ENCODE measurements around the gene POM121. TPM values are rescaled to one million over a fixed set of nuclear protein-coding genes. Genes with fewer than 3 reads are reported as not detected.
"Not testable (repeated sequence)": the region's sequence is repeated elsewhere in the genome, so short reads cannot be mapped to it uniquely, and the experiment has no call there.

POM121 gene
- polyA plus RNA-seq, 3 donors, result 3.4 to 18.8 (median 5.1) TPM

DNA sequence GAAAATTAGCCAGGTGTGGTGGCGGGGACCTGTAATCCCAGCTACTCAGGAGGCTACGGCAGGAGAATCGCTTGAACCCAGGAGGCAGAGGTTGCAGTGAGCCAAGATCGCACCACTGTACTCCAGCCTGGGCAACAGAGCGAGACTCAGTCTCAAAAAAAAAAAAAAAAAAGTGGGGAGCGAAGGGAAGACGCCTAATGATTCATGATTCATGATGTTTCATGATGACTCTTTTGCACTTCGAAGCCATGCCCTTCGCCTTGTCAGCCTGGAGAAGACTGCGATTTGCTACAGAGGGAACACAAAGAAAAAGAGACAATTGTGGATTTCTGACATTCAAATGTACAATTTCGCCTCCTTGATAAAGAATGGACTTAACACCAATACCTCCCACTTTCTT, 57.2 kb downstream of the POM121 start:
- H3K36me3 ChIP-seq (replicated peaks in 1 of 2; ENCODE audit: control insufficient read depth in 1 of 2, insufficient read depth in 2 of 2, low read length in 2 of 2); H3K27ac ChIP-seq (ENCODE audit: low read depth in 1 of 2, low read length in 2 of 2); H3K4me2 ChIP-seq (replicated peaks; ENCODE audit: extremely low read depth, low read length, poor library complexity, severe bottlenecking); H3K36me3 Mint-ChIP-seq; H3K27ac Mint-ChIP-seq; DNase-seq; H3K4me3 ChIP-seq (replicated peaks in 1 of 3; ENCODE audit: low read depth in 2 of 3, low read length in 3 of 3); H4K20me1 ChIP-seq (ENCODE audit: insufficient read depth, low read length); H3K9me3 ChIP-seq (replicated peaks in 1 of 2; ENCODE audit: control insufficient read depth in 1 of 2, insufficient read depth in 1 of 2, low read length in 2 of 2); H3K27me3 ChIP-seq (ENCODE audit: control insufficient read depth in 2 of 2, insufficient read depth in 2 of 2, low read length in 2 of 2); H3K79me2 ChIP-seq (ENCODE audit: insufficient read depth, low read length); H3K4me1 ChIP-seq (ENCODE audit: control insufficient read depth in 1 of 2, insufficient read depth in 2 of 2, low read length in 2 of 2); H3K4me3 Mint-ChIP-seq; H3K9ac ChIP-seq (ENCODE audit: insufficient read depth, low read length, poor library complexity, severe bottlenecking); intact Hi-C loops (cut with micrococcal nuclease); H2AFZ ChIP-seq (ENCODE audit: insufficient read depth, low read depth, low read length, poor library complexity, severe bottlenecking); H3K4me1 Mint-ChIP-seq; H3K27me3 Mint-ChIP-seq (ENCODE audit: low read depth in 3 of 3); H3K9me3 Mint-ChIP-seq: not testable (repeated sequence)
- WGBS (ENCODE audit: insufficient coverage), result no CpG with 5 or more reads among the region's 11 CpGs

DNA sequence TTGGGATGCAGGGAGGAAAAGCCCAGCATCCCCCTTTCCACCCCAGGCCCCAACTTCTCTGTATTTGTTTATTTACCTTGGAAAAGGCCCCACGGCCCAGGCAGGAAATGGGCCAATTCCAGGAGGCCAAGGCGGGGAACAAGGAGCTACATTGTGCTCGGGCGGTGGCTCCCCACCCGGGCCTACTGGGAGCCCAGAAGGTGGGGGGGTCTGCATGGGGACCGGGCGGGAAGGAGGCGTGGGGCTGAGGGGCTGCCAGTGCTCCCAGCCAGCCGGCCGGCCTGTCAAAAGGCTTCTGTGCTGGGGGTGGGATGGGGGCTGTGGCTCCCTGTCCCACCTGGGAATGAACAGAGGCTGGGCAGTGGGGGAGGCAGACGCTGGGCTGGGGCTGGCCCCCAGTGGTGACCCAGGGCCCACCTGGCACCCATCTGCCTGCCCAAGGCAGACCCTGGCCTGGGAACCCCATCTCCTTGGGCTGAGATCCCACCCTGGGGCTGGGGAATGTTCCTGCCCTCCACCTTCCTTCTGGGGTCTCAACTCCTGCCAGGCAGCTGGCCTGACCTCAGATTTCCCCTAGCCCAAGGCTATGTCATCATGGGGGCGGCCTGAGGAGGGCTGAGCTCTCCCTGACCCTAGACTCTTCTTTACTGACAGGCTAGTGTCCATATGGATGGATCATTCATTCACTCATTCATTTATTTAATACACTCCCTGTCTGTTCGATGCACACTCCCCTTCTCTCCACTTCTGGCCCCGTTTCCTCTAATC, 65.4 kb downstream of the POM121 start:
- H3K4me1 ChIP-seq (ENCODE audit: control insufficient read depth in 1 of 2, insufficient read depth in 2 of 2, low read length in 2 of 2); H3K9me3 Mint-ChIP-seq; intact Hi-C loops (cut with micrococcal nuclease); H3K27me3 ChIP-seq (ENCODE audit: control insufficient read depth in 2 of 2, insufficient read depth in 2 of 2, low read length in 2 of 2); H3K4me2 ChIP-seq (replicated peaks; ENCODE audit: extremely low read depth, low read length, poor library complexity, severe bottlenecking); H3K4me3 ChIP-seq (replicated peaks in 1 of 3; ENCODE audit: low read depth in 2 of 3, low read length in 3 of 3); H3K9ac ChIP-seq (ENCODE audit: insufficient read depth, low read length, poor library complexity, severe bottlenecking); H4K20me1 ChIP-seq (ENCODE audit: insufficient read depth, low read length); H3K36me3 Mint-ChIP-seq; DNase-seq; H2AFZ ChIP-seq (ENCODE audit: insufficient read depth, low read depth, low read length, poor library complexity, severe bottlenecking); H3K4me1 Mint-ChIP-seq; H3K27ac Mint-ChIP-seq; H3K9me3 ChIP-seq (replicated peaks in 1 of 2; ENCODE audit: control insufficient read depth in 1 of 2, insufficient read depth in 1 of 2, low read length in 2 of 2); H3K36me3 ChIP-seq (replicated peaks in 1 of 2; ENCODE audit: control insufficient read depth in 1 of 2, insufficient read depth in 2 of 2, low read length in 2 of 2); H3K27me3 Mint-ChIP-seq (ENCODE audit: low read depth in 3 of 3); H3K27ac ChIP-seq (ENCODE audit: low read depth in 1 of 2, low read length in 2 of 2); H3K4me3 Mint-ChIP-seq; H3K79me2 ChIP-seq (ENCODE audit: insufficient read depth, low read length): not testable (repeated sequence)
- WGBS (ENCODE audit: insufficient coverage), result no CpG with 5 or more reads among the region's 14 CpGs

DNA sequence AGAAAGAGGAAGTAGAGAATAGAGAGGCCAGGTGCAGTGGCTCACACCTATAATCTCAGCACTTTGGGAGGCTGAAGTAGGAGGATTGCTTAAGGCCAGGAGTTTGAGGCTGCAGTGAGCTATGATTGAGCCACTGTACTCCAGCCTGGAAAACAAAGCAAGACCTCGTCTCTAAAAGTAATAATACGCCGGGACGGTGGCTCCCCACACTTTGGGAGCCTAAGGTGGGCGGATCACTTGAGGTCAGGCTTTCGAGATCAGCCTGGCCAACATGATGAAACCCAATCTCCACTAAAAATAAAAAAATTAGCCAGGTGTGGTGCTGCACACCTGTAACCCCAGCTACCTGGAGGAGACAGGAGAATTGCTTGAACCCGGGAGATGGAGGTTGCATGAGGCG, 70.6 kb downstream of the POM121 start:
- H2AFZ ChIP-seq (ENCODE audit: insufficient read depth, low read depth, low read length, poor library complexity, severe bottlenecking); H3K27ac ChIP-seq (ENCODE audit: low read depth in 1 of 2, low read length in 2 of 2); H3K27me3 ChIP-seq (ENCODE audit: control insufficient read depth in 2 of 2, insufficient read depth in 2 of 2, low read length in 2 of 2); DNase-seq; H3K4me2 ChIP-seq (replicated peaks; ENCODE audit: extremely low read depth, low read length, poor library complexity, severe bottlenecking); H3K9me3 Mint-ChIP-seq; H4K20me1 ChIP-seq (ENCODE audit: insufficient read depth, low read length); H3K79me2 ChIP-seq (ENCODE audit: insufficient read depth, low read length); H3K4me3 Mint-ChIP-seq; H3K9ac ChIP-seq (ENCODE audit: insufficient read depth, low read length, poor library complexity, severe bottlenecking); H3K4me3 ChIP-seq (replicated peaks in 1 of 3; ENCODE audit: low read depth in 2 of 3, low read length in 3 of 3); H3K27ac Mint-ChIP-seq; H3K36me3 ChIP-seq (replicated peaks in 1 of 2; ENCODE audit: control insufficient read depth in 1 of 2, insufficient read depth in 2 of 2, low read length in 2 of 2); H3K36me3 Mint-ChIP-seq; H3K4me1 ChIP-seq (ENCODE audit: control insufficient read depth in 1 of 2, insufficient read depth in 2 of 2, low read length in 2 of 2); H3K9me3 ChIP-seq (replicated peaks in 1 of 2; ENCODE audit: control insufficient read depth in 1 of 2, insufficient read depth in 1 of 2, low read length in 2 of 2); H3K27me3 Mint-ChIP-seq (ENCODE audit: low read depth in 3 of 3); intact Hi-C loops (cut with micrococcal nuclease); H3K4me1 Mint-ChIP-seq: not testable (repeated sequence)
- no CpG with 5 or more reads among the region's 8 CpGs for WGBS (ENCODE audit: insufficient coverage)

DNA sequence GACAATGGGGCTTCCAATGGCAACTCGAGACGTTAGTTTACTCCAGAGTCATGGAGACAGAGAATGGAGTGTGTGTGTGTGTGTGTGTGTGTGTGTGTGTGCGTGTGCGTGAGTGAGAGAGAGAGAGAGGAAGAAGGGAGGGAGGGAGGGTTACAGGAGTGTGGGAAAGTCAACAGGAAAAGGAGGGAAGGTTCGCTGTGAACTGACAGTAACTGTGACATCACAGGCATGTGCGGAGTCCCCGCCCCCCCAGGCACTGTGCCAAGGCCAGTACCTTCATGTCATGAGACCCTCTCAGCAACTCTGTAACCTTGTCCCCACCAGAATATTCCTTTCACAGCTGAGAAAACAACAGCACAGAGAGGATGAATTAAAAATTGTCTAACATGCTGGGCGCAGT, 72.6 kb downstream of the POM121 start:
- H3K4me1 ChIP-seq (ENCODE audit: control insufficient read depth in 1 of 2, insufficient read depth in 2 of 2, low read length in 2 of 2); H3K9me3 Mint-ChIP-seq; H3K4me3 Mint-ChIP-seq; H3K36me3 ChIP-seq (replicated peaks in 1 of 2; ENCODE audit: control insufficient read depth in 1 of 2, insufficient read depth in 2 of 2, low read length in 2 of 2); H4K20me1 ChIP-seq (ENCODE audit: insufficient read depth, low read length); intact Hi-C loops (cut with micrococcal nuclease); H3K4me2 ChIP-seq (replicated peaks; ENCODE audit: extremely low read depth, low read length, poor library complexity, severe bottlenecking); H3K9me3 ChIP-seq (replicated peaks in 1 of 2; ENCODE audit: control insufficient read depth in 1 of 2, insufficient read depth in 1 of 2, low read length in 2 of 2); H3K27ac ChIP-seq (ENCODE audit: low read depth in 1 of 2, low read length in 2 of 2); H3K4me3 ChIP-seq (replicated peaks in 1 of 3; ENCODE audit: low read depth in 2 of 3, low read length in 3 of 3); H3K79me2 ChIP-seq (ENCODE audit: insufficient read depth, low read length); H3K36me3 Mint-ChIP-seq; DNase-seq; H3K9ac ChIP-seq (ENCODE audit: insufficient read depth, low read length, poor library complexity, severe bottlenecking); H3K4me1 Mint-ChIP-seq; H3K27me3 ChIP-seq (ENCODE audit: control insufficient read depth in 2 of 2, insufficient read depth in 2 of 2, low read length in 2 of 2); H3K27ac Mint-ChIP-seq; H2AFZ ChIP-seq (ENCODE audit: insufficient read depth, low read depth, low read length, poor library complexity, severe bottlenecking); H3K27me3 Mint-ChIP-seq (ENCODE audit: low read depth in 3 of 3): not testable (repeated sequence)
- no CpG with 5 or more reads among the region's 8 CpGs for WGBS (ENCODE audit: insufficient coverage)
